ENCODE data around the gene UGT1A8.

The UGT1A8 gene

GRCh38 chr2:233820774-233821105 lies 203.3 kb downstream of the UGT1A8 start:
- no peak overlapping the region for H3K27ac ChIP-seq (ENCODE audit: low read depth, low read length)
- no peak for TF ChIP-seq CTCF (IDR thresholded peaks at IDR 0.05; ENCODE audit: insufficient read depth, low read length, poor library complexity, severe bottlenecking)
- no peak for TF ChIP-seq EZH2phosphoT487 (conservative IDR thresholded peaks at IDR 0.05; ENCODE audit: low read length)
- H4K20me1 ChIP-seq (ENCODE audit: low read depth, low read length): no peaks in the 10 kb centered on the region
- no peaks in the 10 kb centered on the region for H3K36me3 ChIP-seq (ENCODE audit: low read length)
- H3K79me2 ChIP-seq (ENCODE audit: insufficient read depth, low read length): no peaks in the 10 kb centered on the region
- H3K27me3 ChIP-seq (ENCODE audit: low read length): no peaks in the 10 kb centered on the region
- no peak overlapping the region for H3K9ac ChIP-seq (ENCODE audit: low read length)
- H3K4me2 ChIP-seq (ENCODE audit: low read depth, low read length, poor library complexity, severe bottlenecking): no peak overlapping the region
- no peaks in the 10 kb centered on the region for H3K9me2 ChIP-seq (replicated peaks; ENCODE audit: insufficient read depth, low read length)
- H3K9me3 ChIP-seq (ENCODE audit: insufficient read depth, low read length): no peaks in the 10 kb centered on the region
- no peak overlapping the region for H3K4me3 ChIP-seq (ENCODE audit: insufficient read depth, low read length, poor library complexity, severe bottlenecking)
- H3F3A ChIP-seq (ENCODE audit: insufficient read depth): no peaks in the 10 kb centered on the region
- H2AFZ ChIP-seq (ENCODE audit: low read depth, low read length, severe bottlenecking): no peak overlapping the region

GRCh38 chr2:233821196-233821595 lies 203.8 kb downstream of the UGT1A8 start:
- H3K79me2 ChIP-seq (ENCODE audit: insufficient read depth, low read length): no peaks in the 10 kb centered on the region
- H3K4me2 ChIP-seq (ENCODE audit: low read depth, low read length, poor library complexity, severe bottlenecking): no peak overlapping the region
- no peaks in the 10 kb centered on the region for H3K27me3 ChIP-seq (ENCODE audit: low read length)
- TF ChIP-seq EZH2phosphoT487 (conservative IDR thresholded peaks at IDR 0.05; ENCODE audit: low read length): no peak
- TF ChIP-seq CTCF (IDR thresholded peaks at IDR 0.05; ENCODE audit: insufficient read depth, low read length, poor library complexity, severe bottlenecking): no peak
- no peaks in the 10 kb centered on the region for H3F3A ChIP-seq (ENCODE audit: insufficient read depth)
- H3K27ac ChIP-seq (ENCODE audit: low read depth, low read length): no peak overlapping the region
- H3K36me3 ChIP-seq (ENCODE audit: low read length): no peaks in the 10 kb centered on the region
- H3K9me2 ChIP-seq (replicated peaks; ENCODE audit: insufficient read depth, low read length): no peaks in the 10 kb centered on the region
- H3K4me3 ChIP-seq (ENCODE audit: insufficient read depth, low read length, poor library complexity, severe bottlenecking): no peak overlapping the region
- no peak overlapping the region for H2AFZ ChIP-seq (ENCODE audit: low read depth, low read length, severe bottlenecking)
- H3K9ac ChIP-seq (ENCODE audit: low read length): no peak overlapping the region
- no peaks in the 10 kb centered on the region for H4K20me1 ChIP-seq (ENCODE audit: low read depth, low read length)
- H3K9me3 ChIP-seq (ENCODE audit: insufficient read depth, low read length): no peaks in the 10 kb centered on the region

- H3F3A ChIP-seq (ENCODE audit: insufficient read depth): no peaks in the 10 kb centered on the region
- H2AFZ ChIP-seq (ENCODE audit: low read depth, low read length, severe bottlenecking): no peak overlapping the region
- H3K9ac ChIP-seq (ENCODE audit: low read length): no peak overlapping the region
- no peaks in the 10 kb centered on the region for H3K9me3 ChIP-seq (ENCODE audit: insufficient read depth, low read length)
- no peaks in the 10 kb centered on the region for H3K79me2 ChIP-seq (ENCODE audit: insufficient read depth, low read length)
- H3K9me2 ChIP-seq (replicated peaks; ENCODE audit: insufficient read depth, low read length): no peaks in the 10 kb centered on the region
- H3K27me3 ChIP-seq (ENCODE audit: low read length): no peaks in the 10 kb centered on the region
- no peak overlapping the region for H3K4me2 ChIP-seq (ENCODE audit: low read depth, low read length, poor library complexity, severe bottlenecking)
- no peaks in the 10 kb centered on the region for H3K36me3 ChIP-seq (ENCODE audit: low read length)
- no peak overlapping the region for H3K4me3 ChIP-seq (ENCODE audit: insufficient read depth, low read length, poor library complexity, severe bottlenecking)
- no peaks in the 10 kb centered on the region for H4K20me1 ChIP-seq (ENCODE audit: low read depth, low read length)
- no peak overlapping the region for H3K27ac ChIP-seq (ENCODE audit: low read depth, low read length)
- TF ChIP-seq EZH2phosphoT487 (conservative IDR thresholded peaks at IDR 0.05; ENCODE audit: low read length) (no peak), CTCF (IDR thresholded peaks at IDR 0.05; ENCODE audit: insufficient read depth, low read length, poor library complexity, severe bottlenecking) (no peak)
Measured at GRCh38 chr2:233821709-233822100, 204.3 kb downstream of the UGT1A8 start.

Measured in SU-DHL-6 (cell line).